Measurements from ENCODE around the gene CACNA1I. TPM values are rescaled to one million over a fixed set of nuclear protein-coding genes. Genes with fewer than 3 reads are reported as not detected.

Gene CACNA1I
- total RNA-seq, 2 donors from 2014 or later = 0.69 to 1.0 TPM

GRCh38 chr22:39680486-39680885 is 109.9 kb downstream of the CACNA1I start:
- TF ChIP-seq CTCF (IDR thresholded peaks at IDR 0.05) = no peak
- DNase-seq = no peak
- H3K9ac ChIP-seq (ENCODE audit: low read depth in 2 of 2, low read length in 2 of 2) = no peak overlapping the region
- no peaks in the 10 kb centered on the region for H3K4me1 ChIP-seq
- H3K4me3 ChIP-seq = no peak overlapping the region
- intact Hi-C loops (cut with DNase I) = no loop called here
- H3K27me3 ChIP-seq = peaks cover 7% of the 10 kb centered on the region
- no peaks in the 10 kb centered on the region for H3K36me3 ChIP-seq
- H3K27ac ChIP-seq = no peak overlapping the region
- H3K9me3 ChIP-seq = no peaks in the 10 kb centered on the region

GRCh38 chr22:39681038-39681861 is 110.7 kb downstream of the CACNA1I start:
- H3K36me3 ChIP-seq = no peaks in the 10 kb centered on the region
- H3K4me1 ChIP-seq = no peaks in the 10 kb centered on the region
- no peak overlapping the region for H3K9ac ChIP-seq (ENCODE audit: low read depth in 2 of 2, low read length in 2 of 2)
- H3K27me3 ChIP-seq = peaks cover 11% of the 10 kb centered on the region
- TF ChIP-seq CTCF (IDR thresholded peaks at IDR 0.05) = no peak
- no peak overlapping the region for H3K4me3 ChIP-seq
- no peaks in the 10 kb centered on the region for H3K9me3 ChIP-seq
- H3K27ac ChIP-seq = no peak overlapping the region
- no peak for DNase-seq
- intact Hi-C loops (cut with DNase I) = no loop called here

- Histone ChIP-seq H3K4me1 (no peaks in the 10 kb centered on the region), H3K9me3 (no peaks in the 10 kb centered on the region), H3K27ac (no peak overlapping the region), H3K36me3 (no peaks in the 10 kb centered on the region), H3K9ac (ENCODE audit: low read depth in 2 of 2, low read length in 2 of 2) (no peak overlapping the region), H3K27me3 (peaks cover 11% of the 10 kb centered on the region), H3K4me3 (no peak overlapping the region)
- TF ChIP-seq CTCF (IDR thresholded peaks at IDR 0.05) = no peak
- no peak for DNase-seq
- intact Hi-C loops (cut with DNase I) = no loop called here
Measured at GRCh38 chr22:39682994-39683393, 112.4 kb downstream of the CACNA1I start.

GRCh38 chr22:39683639-39684038 is 113.1 kb downstream of the CACNA1I start:
- Histone ChIP-seq H3K36me3 (no peaks in the 10 kb centered on the region), H3K27ac (no peak overlapping the region), H3K4me3 (no peak overlapping the region), H3K9me3 (no peaks in the 10 kb centered on the region), H3K27me3 (peaks cover 11% of the 10 kb centered on the region), H3K4me1 (no peaks in the 10 kb centered on the region), H3K9ac (ENCODE audit: low read depth in 2 of 2, low read length in 2 of 2) (no peak overlapping the region)
- intact Hi-C loops (cut with DNase I) = no loop called here
- TF ChIP-seq CTCF (IDR thresholded peaks at IDR 0.05) = no peak
- DNase-seq = no peak

GRCh38 chr22:39684702-39685281 is 114.2 kb downstream of the CACNA1I start:
- H3K4me1 ChIP-seq = no peaks in the 10 kb centered on the region
- DNase-seq = no peak
- intact Hi-C loops (cut with DNase I) = no loop called here
- H3K9ac ChIP-seq (ENCODE audit: low read depth in 2 of 2, low read length in 2 of 2) = no peak overlapping the region
- H3K36me3 ChIP-seq = no peaks in the 10 kb centered on the region
- no peak for TF ChIP-seq CTCF (IDR thresholded peaks at IDR 0.05)
- no peaks in the 10 kb centered on the region for H3K9me3 ChIP-seq
- no peak overlapping the region for H3K27ac ChIP-seq
- H3K4me3 ChIP-seq = no peak overlapping the region
- peaks cover 11% of the 10 kb centered on the region for H3K27me3 ChIP-seq
